Epidermal melanocyte (primary cell): Measurements from ENCODE around the gene WFDC2.
"Not testable (repeated sequence)": the region's sequence is repeated elsewhere in the genome, so short reads cannot be mapped to it uniquely, and the experiment has no call there.

Source experiments
- DNase-seq: peaks from one replicate; pipeline ENCODE4 v3.0.0; 2011; ENCODE audit warnings: low spot score; ENCODE audit not compliant: insufficient read length

The WFDC2 gene

GRCh38 chr20:45452238-45452637, 17.3 kb upstream of the WFDC2 start:
- DNase-seq: no peak

- no peak for DNase-seq
Measured at GRCh38 chr20:45452772-45453691, 16.5 kb upstream of the WFDC2 start.

GRCh38 chr20:45456632-45457031, 12.9 kb upstream of the WFDC2 start:
- DNase-seq: no peak

- no peak for DNase-seq
Measured at GRCh38 chr20:45459606-45460005, 9.9 kb upstream of the WFDC2 start.

- DNase-seq: no peak
Measured at GRCh38 chr20:45461225-45461624, 8.3 kb upstream of the WFDC2 start.

- DNase-seq: no peak
Measured at GRCh38 chr20:45462711-45463509, 6.6 kb upstream of the WFDC2 start.

GRCh38 chr20:45463709-45464108, 5.8 kb upstream of the WFDC2 start:
- DNase-seq: no peak

- DNase-seq: no peak
Measured at GRCh38 chr20:45465491-45466266, 3.9 kb upstream of the WFDC2 start.

- no peak for DNase-seq
Measured at GRCh38 chr20:45467172-45467571, 2.4 kb upstream of the WFDC2 start.

- no peak for DNase-seq
Measured at GRCh38 chr20:45467861-45468260, 1.7 kb upstream of the WFDC2 start.

GRCh38 chr20:45470262-45470931, 844 bp downstream of the WFDC2 start:
- DNase-seq: no peak

GRCh38 chr20:45470937-45471336, 1.4 kb downstream of the WFDC2 start:
- no peak for DNase-seq

GRCh38 chr20:45472286-45472685, 2.7 kb downstream of the WFDC2 start:
- DNase-seq: not testable (repeated sequence)

- DNase-seq: not testable (repeated sequence)
Measured at GRCh38 chr20:45477530-45478148, 8.1 kb downstream of the WFDC2 start.

GRCh38 chr20:45479822-45480221, 10.3 kb downstream of the WFDC2 start:
- DNase-seq: no peak

- no peak for DNase-seq
Measured at GRCh38 chr20:45484676-45485075, 15.1 kb downstream of the WFDC2 start.

GRCh38 chr20:45485388-45485787, 15.8 kb downstream of the WFDC2 start:
- DNase-seq: no peak

- DNase-seq: no peak
Measured at GRCh38 chr20:45487231-45487635, 17.7 kb downstream of the WFDC2 start.

GRCh38 chr20:45489083-45489531, 19.6 kb downstream of the WFDC2 start:
- DNase-seq: no peak

- no peak for DNase-seq
Measured at GRCh38 chr20:45495501-45495941, 26.0 kb downstream of the WFDC2 start.
